ENCODE data around the gene DSCAM. TPM values are rescaled to one million over a fixed set of nuclear protein-coding genes. Genes with fewer than 3 reads are reported as not detected.
A peak's percentile ranks its signal among the peaks of the same experiment; 100 is the strongest.

DSCAM gene
- total RNA-seq, 1 donor from 2014 or later: not detected

DNA sequence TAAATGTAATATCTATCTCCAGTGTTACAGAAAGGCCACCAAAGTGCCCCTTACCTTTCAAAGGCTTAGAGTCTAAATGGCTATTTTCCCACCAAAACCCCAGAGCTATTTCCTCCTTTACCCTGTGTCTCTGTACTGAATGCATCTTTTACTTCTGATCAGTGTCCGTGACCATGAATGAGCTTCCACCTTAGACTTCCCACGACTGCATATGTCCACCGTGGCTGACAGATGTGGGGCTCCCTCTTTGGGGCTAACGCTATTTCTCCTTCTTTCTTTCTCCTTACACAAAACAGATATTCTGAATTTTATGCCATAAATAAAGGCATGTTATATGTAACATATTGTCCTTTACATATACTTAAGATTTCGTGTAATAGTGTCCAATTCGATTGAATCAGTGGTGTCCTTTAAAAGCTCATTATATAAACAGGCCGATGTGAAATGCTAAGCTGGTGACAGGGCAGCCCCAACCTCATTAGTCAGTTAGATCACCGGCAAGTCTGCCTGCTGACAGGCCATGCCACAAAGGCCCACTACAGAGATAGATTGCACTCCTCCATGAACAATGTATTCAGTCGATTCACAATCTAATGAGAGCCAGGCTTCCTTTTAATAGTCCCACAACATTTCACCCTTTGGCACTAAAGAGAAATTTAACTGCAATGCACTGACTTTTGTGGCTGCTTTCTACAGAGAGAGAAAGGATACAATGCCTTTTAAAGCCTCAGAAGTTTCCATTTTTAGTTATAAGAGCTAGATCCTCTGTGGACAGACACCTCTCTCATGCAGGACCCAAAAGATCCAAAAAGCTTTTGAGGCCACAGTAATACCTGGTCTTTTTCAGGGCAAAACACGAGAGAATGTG lies 681.8 kb downstream of the DSCAM start:
- H4K20me1 ChIP-seq (ENCODE audit: low read depth): no peaks in the 10 kb centered on the region
- Mint-ChIP-seq H3K9me3 (peaks cover 5% of the 10 kb centered on the region), H3K27ac (no peak overlapping the region), H3K4me3 (no peak overlapping the region), H3K4me1 (peaks cover 19% of the 10 kb centered on the region), H3K27me3 (ENCODE audit: insufficient read depth, low read depth) (peaks cover 19% of the 10 kb centered on the region), H3K36me3 (no peaks in the 10 kb centered on the region)
- DNase-seq (ENCODE audit: low spot score): peak; percentile 61
- peak overlapping the region; percentile 56 for H3K4me2 ChIP-seq
- H3K36me3 ChIP-seq: no peaks in the 10 kb centered on the region
- H3K79me2 ChIP-seq (ENCODE audit: low read depth): no peaks in the 10 kb centered on the region
- no peak overlapping the region for H3K4me3 ChIP-seq
- H3K9ac ChIP-seq: no peak overlapping the region
- TF ChIP-seq, protein P1, sequence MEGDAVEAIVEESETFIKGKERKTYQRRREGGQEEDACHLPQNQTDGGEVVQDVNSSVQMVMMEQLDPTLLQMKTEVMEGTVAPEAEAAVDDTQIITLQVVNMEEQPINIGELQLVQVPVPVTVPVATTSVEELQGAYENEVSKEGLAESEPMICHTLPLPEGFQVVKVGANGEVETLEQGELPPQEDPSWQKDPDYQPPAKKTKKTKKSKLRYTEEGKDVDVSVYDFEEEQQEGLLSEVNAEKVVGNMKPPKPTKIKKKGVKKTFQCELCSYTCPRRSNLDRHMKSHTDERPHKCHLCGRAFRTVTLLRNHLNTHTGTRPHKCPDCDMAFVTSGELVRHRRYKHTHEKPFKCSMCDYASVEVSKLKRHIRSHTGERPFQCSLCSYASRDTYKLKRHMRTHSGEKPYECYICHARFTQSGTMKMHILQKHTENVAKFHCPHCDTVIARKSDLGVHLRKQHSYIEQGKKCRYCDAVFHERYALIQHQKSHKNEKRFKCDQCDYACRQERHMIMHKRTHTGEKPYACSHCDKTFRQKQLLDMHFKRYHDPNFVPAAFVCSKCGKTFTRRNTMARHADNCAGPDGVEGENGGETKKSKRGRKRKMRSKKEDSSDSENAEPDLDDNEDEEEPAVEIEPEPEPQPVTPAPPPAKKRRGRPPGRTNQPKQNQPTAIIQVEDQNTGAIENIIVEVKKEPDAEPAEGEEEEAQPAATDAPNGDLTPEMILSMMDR (IDR thresholded peaks at IDR 0.05): no peak
- no peak for TF ChIP-seq EZH2 (IDR thresholded peaks at IDR 0.05)
- TF ChIP-seq EZH2phosphoT487 (IDR thresholded peaks at IDR 0.05): no peak
- no peaks in the 10 kb centered on the region for H3K27me3 ChIP-seq
- H3K4me1 ChIP-seq: peaks cover 23% of the 10 kb centered on the region
- peak overlapping the region; percentile 19 for H2AFZ ChIP-seq (replicated peaks)
- H3K9me3 ChIP-seq (ENCODE audit: low read depth): no peaks in the 10 kb centered on the region
- peak overlapping the region; percentile 86 for H3K27ac ChIP-seq
- H3F3A ChIP-seq (ENCODE audit: low read depth): peaks cover 24% of the 10 kb centered on the region

DNA sequence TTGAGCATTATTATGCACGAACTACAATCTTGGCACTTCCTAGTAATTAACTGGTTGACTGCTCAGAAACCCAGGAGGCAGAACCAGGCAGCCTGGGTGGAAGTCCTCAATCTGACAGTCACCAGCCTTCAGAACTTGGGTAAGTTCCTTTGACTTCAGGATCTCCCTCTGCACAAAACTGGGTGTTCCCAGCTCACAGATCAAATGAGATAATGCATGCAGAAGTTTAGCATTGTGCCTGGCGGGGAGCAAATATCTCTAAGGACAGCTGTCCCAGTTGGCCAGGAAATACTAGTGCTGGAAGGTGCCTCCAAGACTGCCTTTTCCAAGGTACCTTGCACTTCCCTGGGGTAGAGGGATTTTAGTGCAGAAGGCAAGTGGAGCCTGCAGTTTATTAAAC lies 684.9 kb downstream of the DSCAM start:
- no peak overlapping the region for H3K4me2 ChIP-seq
- H3K27me3 ChIP-seq: no peaks in the 10 kb centered on the region
- H3K27ac ChIP-seq: no peak overlapping the region
- H3K79me2 ChIP-seq (ENCODE audit: low read depth): no peaks in the 10 kb centered on the region
- Mint-ChIP-seq H3K4me1 (peaks cover 19% of the 10 kb centered on the region), H3K27me3 (ENCODE audit: insufficient read depth, low read depth) (peaks cover 12% of the 10 kb centered on the region), H3K27ac (no peak overlapping the region), H3K36me3 (no peaks in the 10 kb centered on the region), H3K9me3 (no peaks in the 10 kb centered on the region), H3K4me3 (no peak overlapping the region)
- no peak for DNase-seq (ENCODE audit: low spot score)
- no peaks in the 10 kb centered on the region for H4K20me1 ChIP-seq (ENCODE audit: low read depth)
- TF ChIP-seq EZH2phosphoT487 (IDR thresholded peaks at IDR 0.05): no peak
- TF ChIP-seq, protein P1 (IDR thresholded peaks at IDR 0.05): no peak
- no peak for TF ChIP-seq EZH2 (IDR thresholded peaks at IDR 0.05)
- no peak overlapping the region for H3K9ac ChIP-seq
- no peak overlapping the region for H3K4me3 ChIP-seq
- peaks cover 24% of the 10 kb centered on the region for H3F3A ChIP-seq (ENCODE audit: low read depth)
- H2AFZ ChIP-seq (replicated peaks): no peak overlapping the region
- peaks cover 23% of the 10 kb centered on the region for H3K4me1 ChIP-seq
- no peaks in the 10 kb centered on the region for H3K36me3 ChIP-seq
- no peaks in the 10 kb centered on the region for H3K9me3 ChIP-seq (ENCODE audit: low read depth)

DNA sequence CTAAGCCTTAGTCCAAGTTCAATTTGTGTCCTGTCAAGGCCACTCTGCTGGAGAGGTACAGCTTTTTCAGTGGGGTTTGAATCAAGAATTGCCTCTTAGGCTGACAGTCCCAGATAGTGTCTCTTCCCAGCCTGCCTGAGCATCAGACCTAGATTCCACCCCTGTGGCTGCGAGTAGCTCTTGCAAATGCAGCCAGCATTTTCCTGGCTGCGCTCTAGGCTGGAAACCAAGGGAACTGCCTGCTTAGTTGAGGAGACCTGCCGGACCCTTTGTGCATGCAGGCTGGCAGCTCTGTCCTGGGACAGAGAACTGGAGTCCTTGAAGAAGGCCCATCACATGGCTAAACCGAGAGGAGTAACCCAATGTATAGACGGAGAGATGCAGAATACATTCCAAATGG lies 686.0 kb downstream of the DSCAM start:
- Histone ChIP-seq H3K79me2 (ENCODE audit: low read depth) (no peaks in the 10 kb centered on the region), H3K9me3 (ENCODE audit: low read depth) (no peaks in the 10 kb centered on the region), H2AFZ (replicated peaks) (no peak overlapping the region), H3K27ac (no peak overlapping the region), H3K4me2 (no peak overlapping the region), H3K27me3 (no peaks in the 10 kb centered on the region), H3K9ac (no peak overlapping the region), H3K36me3 (no peaks in the 10 kb centered on the region), H3K4me3 (no peak overlapping the region), H3K4me1 (peaks cover 13% of the 10 kb centered on the region), H3F3A (ENCODE audit: low read depth) (peaks cover 12% of the 10 kb centered on the region), H4K20me1 (ENCODE audit: low read depth) (no peaks in the 10 kb centered on the region)
- peaks cover 13% of the 10 kb centered on the region for H3K27me3 Mint-ChIP-seq (ENCODE audit: insufficient read depth, low read depth)
- peaks cover 26% of the 10 kb centered on the region for H3K4me1 Mint-ChIP-seq
- peak; percentile 28 for DNase-seq (ENCODE audit: low spot score)
- peaks cover 4% of the 10 kb centered on the region for H3K9me3 Mint-ChIP-seq
- no peak for TF ChIP-seq EZH2 (IDR thresholded peaks at IDR 0.05)
- TF ChIP-seq, protein P1 (IDR thresholded peaks at IDR 0.05): no peak
- TF ChIP-seq EZH2phosphoT487 (IDR thresholded peaks at IDR 0.05): no peak
- H3K36me3 Mint-ChIP-seq: no peaks in the 10 kb centered on the region
- H3K4me3 Mint-ChIP-seq: no peak overlapping the region
- H3K27ac Mint-ChIP-seq: no peak overlapping the region
